Amniotic epithelial cell (primary cell): ENCODE results near the gene IPO4.
A peak's percentile ranks its signal among the peaks of the same experiment; 100 is the strongest.
"Not testable (repeated sequence)": the region's sequence is repeated elsewhere in the genome, so short reads cannot be mapped to it uniquely, and the experiment has no call there.

Experiments used
- DNase-seq: peaks from one replicate; pipeline ENCODE4 v3.0.0-alpha.2; 2010; ENCODE audit warnings: low read depth

IPO4 gene

GRCh38 chr14:24188251-24189058 lies at the start of gene IPO4:
Gene IPO4 (minus strand): TSS chr14:24188816. CDS start chr14:24188787, 29 bp downstream.
- DNase-seq, result peak; percentile 98

GRCh38 chr14:24238123-24238522 lies 49.5 kb upstream of the IPO4 start:
- peak; percentile 22 for DNase-seq

GRCh38 chr14:24237463-24237955 lies 48.9 kb upstream of the IPO4 start:
- DNase-seq, result peak; percentile 27

GRCh38 chr14:24236689-24237462 lies 48.3 kb upstream of the IPO4 start:
- DNase-seq, result no peak

- no peak for DNase-seq
Measured at GRCh38 chr14:24235804-24236688, 47.4 kb upstream of the IPO4 start.

- no peak for DNase-seq
Measured at GRCh38 chr14:24234095-24235005, 45.7 kb upstream of the IPO4 start.

GRCh38 chr14:24233538-24233866 lies 44.9 kb upstream of the IPO4 start:
- peak; percentile 12 for DNase-seq

- DNase-seq, result no peak
Measured at GRCh38 chr14:24232645-24233537, 44.3 kb upstream of the IPO4 start, which contains the start of gene GMPR2. Gene GMPR2 (plus strand): TSS chr14:24232929. CDS start chr14:24233254, 325 bp downstream.

GRCh38 chr14:24232121-24232644 lies 43.6 kb upstream of the IPO4 start, which contains the start of gene NEDD8:
Gene NEDD8 (minus strand): TSS chr14:24232367. CDS start chr14:24232267, 100 bp downstream.
- peak; percentile 94 for DNase-seq

GRCh38 chr14:24231263-24232120 lies 42.9 kb upstream of the IPO4 start:
- no peak for DNase-seq

GRCh38 chr14:24228902-24229301 lies 40.3 kb upstream of the IPO4 start:
- DNase-seq, result no peak

GRCh38 chr14:24226473-24226872 lies 37.9 kb upstream of the IPO4 start:
- no peak for DNase-seq

GRCh38 chr14:24224618-24225071 lies 36.0 kb upstream of the IPO4 start:
- peak; percentile 91 for DNase-seq

- not testable (repeated sequence) for DNase-seq
Measured at GRCh38 chr14:24222987-24223386, 34.4 kb upstream of the IPO4 start.

- DNase-seq, result no peak
Measured at GRCh38 chr14:24219521-24219920, 30.9 kb upstream of the IPO4 start.

- DNase-seq, result no peak
Measured at GRCh38 chr14:24219080-24219479, 30.5 kb upstream of the IPO4 start.

- not testable (repeated sequence) for DNase-seq
Measured at GRCh38 chr14:24216876-24217275, 28.3 kb upstream of the IPO4 start.

GRCh38 chr14:24216345-24216699 lies 27.7 kb upstream of the IPO4 start:
- DNase-seq, result no peak
